DMS153 (cell line): ENCODE results near the gene MXRA7.
A peak's percentile ranks its signal among the peaks of the same experiment; 100 is the strongest.

Experiments used
- DNase-seq: peaks from one replicate; lab custom pipeline; 2025; lab: John Stamatoyannopoulos, UW

Gene MXRA7

GRCh38 chr17:76677406-76677805 lies 33.4 kb downstream of the MXRA7 start:
- no peak for DNase-seq

GRCh38 chr17:76676629-76677028 lies 34.1 kb downstream of the MXRA7 start:
- DNase-seq, result no peak

DNA sequence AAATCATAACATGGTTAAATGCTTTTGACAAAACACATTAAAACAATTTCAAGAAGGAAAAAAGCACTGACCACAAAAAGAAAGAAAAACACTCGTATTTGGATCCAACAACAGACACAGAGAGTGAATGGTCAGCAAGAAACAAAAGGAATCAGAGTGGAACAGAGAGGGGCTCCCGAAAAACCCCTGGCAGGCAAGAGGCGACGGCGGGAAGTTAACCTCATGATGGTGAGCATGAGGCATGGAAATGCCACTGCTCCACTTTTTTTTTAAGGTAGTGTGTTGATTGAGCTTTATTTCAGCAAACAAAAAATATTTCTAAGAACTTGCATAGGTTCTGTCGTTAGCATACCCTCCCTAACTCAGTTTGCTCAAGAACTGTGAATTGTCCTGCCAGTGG lies 35.1 kb downstream of the MXRA7 start:
- DNase-seq, result no peak

- no peak for DNase-seq
These were observed 36.2 kb downstream of the MXRA7 start for GRCh38 chr17:76674600-76674999.

GRCh38 chr17:76673729-76674128 lies 37.0 kb downstream of the MXRA7 start:
- DNase-seq, result no peak

DNA sequence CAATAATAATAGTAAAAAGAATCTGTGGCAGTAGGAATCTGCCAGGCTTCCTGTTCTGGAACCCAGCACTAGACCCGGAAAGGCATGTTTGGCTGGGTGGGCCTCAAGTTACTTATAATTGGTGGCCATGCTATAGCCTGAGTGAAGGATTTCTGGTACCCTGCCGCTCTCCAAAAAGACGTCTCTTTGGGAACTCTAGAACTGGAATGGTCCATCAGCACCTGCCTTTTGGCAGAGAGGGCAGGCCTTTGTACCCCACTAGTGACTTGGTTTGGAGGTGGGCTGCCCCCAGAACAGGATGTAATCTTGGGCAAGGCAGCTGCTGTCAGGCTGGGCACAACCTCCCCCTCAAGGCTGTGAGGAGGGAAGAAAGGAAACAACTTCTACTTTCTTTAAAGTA lies 37.9 kb downstream of the MXRA7 start:
- no peak for DNase-seq

- no peak for DNase-seq
These were observed 38.4 kb downstream of the MXRA7 start for GRCh38 chr17:76672270-76672851.

GRCh38 chr17:76671912-76672262 lies 38.9 kb downstream of the MXRA7 start:
- no peak for DNase-seq

DNA sequence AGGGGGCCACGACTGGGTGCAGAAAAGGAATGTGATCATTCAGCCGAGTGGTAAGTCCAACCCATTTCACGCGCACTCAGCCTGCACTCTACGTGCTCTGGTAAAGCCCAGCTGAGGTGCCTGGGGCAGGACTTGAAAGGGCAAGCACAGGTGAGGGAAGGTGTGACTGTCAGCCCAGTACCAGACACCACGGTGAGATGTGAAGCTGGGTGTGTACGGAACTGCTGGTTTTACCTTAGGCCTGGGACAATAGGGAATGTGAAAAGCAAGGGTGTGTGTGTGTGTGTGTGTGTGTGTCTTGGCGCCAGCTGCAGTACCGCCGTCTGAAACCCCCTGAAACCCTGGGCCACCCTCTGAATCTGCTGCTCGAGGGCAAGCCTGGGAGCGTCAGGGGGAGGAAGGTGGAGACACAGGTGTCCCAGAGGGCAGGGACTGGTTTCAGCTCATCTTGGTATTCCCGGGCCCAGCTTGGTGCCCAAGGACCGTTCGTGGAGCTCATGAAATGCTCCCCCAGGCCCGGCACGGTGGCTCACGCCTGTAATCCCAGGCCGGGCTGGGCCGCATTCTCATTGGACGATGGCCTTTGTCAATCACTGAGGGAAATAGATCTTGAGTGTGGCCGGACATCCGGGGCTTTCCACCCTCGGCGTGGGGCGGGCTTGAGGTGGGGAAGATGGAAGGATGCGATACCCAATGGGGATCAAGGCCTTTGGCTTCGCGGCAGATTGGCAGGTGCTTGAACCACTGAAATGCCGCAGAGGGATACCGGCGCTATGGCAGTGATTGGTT lies 39.4 kb downstream of the MXRA7 start:
- peak; percentile 99 for DNase-seq

DNA sequence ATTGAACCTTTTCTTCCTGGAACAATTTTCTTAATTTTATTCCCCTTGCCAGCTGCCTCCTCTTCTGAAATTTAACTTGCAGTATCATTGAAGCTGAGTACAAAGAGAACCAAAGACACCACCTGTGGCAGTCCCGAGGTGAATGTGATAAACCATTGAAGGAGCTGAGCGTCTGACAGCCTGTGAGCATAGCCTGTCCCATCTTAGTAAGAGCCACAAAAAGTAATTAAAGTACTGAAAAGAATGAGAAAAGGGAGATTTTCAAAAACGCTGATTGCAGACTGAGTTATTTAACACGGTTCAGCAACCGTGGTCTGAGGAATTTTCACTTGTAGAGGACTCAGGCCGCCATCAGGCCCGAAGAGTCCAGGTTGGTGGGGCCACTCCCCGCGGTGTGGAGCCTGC lies 40.0 kb downstream of the MXRA7 start:
- no peak for DNase-seq

DNA sequence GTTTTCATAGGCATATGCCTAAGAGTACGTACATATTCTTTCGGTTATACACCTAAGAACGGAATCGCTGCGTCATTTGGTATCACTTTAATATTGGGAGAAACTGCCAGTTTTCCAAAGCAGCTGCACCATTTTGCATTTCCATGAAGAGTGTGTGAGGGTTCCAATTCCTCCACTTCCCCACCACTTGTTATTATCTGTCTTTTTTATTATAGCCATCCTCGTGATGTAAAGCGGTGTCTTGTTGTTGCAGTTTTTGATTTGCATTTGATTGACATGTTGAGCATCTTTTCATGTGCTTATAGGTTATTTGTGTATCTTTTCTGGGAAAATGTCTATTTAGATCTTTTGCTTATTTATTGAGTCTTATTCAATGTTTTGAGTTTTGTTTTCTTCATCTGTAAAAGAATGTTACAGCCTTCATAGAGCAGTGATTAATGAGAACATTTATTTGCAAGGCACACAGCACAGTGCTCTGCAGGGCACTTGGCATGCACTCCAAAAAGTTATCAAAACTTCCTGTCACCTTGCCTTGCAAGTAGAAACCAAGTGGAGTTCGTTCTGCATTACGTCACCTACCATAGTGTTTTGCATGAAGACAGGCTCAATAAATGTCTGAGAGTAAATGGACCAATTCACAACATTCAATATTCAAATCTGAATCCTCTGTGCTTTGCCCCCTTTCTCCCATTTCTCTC lies 40.6 kb downstream of the MXRA7 start:
- DNase-seq, result no peak

- no peak for DNase-seq
These were observed 42.8 kb downstream of the MXRA7 start for GRCh38 chr17:76667786-76668453.

DNA sequence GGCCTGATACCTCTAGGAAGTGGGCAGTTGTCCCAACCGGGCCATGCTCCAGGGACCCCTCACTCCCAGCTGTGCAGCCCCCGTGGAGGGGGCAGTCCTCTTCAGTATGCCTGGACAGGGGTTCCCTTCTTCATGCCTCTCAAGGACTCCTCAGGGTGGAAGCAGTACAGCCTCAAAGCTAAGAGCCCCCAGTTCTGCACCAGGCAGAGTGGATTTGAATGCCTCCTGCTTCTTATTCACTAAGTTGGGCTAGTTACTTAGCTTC lies 43.3 kb downstream of the MXRA7 start:
- DNase-seq, result no peak

GRCh38 chr17:76660656-76661042 lies 50.1 kb downstream of the MXRA7 start:
- no peak for DNase-seq

DNA sequence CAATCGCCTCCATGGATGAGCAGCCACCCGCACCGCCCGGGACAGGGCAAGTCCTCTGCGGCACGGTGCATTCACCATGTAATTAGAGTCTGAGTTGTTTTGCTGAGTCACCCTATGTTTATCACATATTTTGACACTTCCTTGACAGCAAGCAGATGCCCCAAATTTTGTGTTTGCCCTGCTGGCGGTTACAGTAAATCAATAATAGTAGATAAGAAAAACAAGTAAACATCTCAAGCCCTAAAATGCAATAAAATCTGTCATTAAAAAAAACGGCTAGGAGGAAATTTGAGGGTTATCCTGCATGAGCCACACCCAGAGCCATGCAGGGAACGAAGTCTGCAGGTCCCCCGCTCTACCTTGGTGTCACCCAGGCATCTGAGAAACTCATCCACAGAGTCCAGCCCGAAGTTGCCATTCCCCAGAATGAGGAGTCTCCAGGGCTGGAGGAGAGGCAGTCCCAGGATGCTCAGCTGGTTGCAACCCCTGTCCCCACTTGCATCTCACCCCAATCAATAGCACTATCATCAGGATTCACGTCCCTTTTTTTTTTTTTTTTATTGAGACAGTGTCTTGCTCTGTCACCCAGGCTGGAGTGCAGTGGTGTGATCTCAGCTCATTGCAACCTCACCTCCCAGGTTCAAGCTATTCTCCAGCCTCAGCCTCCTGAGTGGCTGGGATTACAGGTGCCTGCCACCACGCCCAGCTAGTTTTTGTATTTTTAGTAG lies 50.7 kb downstream of the MXRA7 start:
- peak; percentile 19 for DNase-seq

GRCh38 chr17:76658242-76658662 lies 52.5 kb downstream of the MXRA7 start:
- no peak for DNase-seq

DNA sequence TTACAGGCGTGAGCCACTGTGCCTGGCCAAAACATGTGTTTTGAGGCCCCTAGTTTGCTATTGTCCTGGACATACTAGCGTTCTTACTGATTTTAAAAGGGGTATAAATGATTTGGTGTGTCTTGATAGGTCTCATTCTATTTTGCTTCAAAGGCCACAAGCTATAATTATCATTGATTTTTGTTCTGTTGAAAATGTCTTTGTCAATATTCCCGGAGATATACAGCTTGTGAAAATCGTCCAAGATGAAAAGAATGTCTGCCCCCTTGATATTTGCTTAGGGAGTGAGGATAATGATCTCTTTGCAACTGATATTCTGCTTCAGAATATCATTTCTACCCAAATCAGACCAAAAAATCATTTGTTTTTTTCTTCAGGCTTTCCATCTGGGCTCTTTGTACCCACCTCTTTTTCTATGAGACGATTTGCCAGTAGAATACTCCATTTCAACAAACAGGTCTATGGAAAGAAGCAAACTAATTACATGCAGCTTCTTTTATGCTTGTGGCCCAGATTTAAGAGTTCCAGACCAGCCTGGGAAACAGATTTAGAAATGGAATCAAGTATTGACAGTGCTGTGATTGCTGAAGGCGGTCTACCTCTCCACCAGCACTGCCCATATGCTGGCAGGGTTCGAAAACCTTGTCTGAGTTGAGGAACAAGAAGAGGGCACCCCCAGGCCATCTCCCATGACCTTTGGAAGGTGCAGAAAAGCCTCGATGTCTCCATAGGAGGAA lies 53.1 kb downstream of the MXRA7 start:
- DNase-seq, result no peak

- no peak for DNase-seq
These were observed 56.4 kb downstream of the MXRA7 start for GRCh38 chr17:76654408-76654807.

- no peak for DNase-seq
These were observed 60.3 kb downstream of the MXRA7 start for GRCh38 chr17:76650504-76650903.

DNA sequence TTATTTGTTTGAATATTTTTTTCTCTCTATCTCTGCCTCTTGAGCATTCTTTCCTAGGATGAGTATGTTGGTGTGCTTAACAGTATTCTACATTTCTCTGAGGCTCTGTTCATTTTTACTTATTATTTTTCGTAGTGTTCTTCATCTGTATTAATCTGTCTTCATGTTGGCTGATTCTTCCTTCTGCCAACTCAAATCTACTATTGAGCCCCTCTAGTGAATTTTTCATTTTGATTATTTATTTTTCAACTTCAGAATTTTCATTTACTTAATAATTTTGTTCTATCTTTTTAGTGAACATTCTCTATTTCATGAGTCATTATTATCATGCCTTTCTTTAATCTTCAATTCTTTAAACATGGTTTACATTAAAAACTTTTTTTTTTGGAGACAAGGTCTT lies 64.1 kb downstream of the MXRA7 start:
- DNase-seq, result no peak

GRCh38 chr17:76645481-76645880 lies 65.3 kb downstream of the MXRA7 start:
- no peak for DNase-seq

GRCh38 chr17:76644995-76645394 lies 65.8 kb downstream of the MXRA7 start:
- no peak for DNase-seq
